Tibial artery (tissue), 4 donors: ENCODE data around the gene CLCN1.

Experiments
- DNase-seq, 2 donors: peaks; one replicate each; pipeline ENCODE4 v3.0.0-alpha.2; 2019
- H3K27ac ChIP-seq, 2 donors: fragments of 200-600 bp; sonication (generic) in 1 of 2; 1 replicate in 1 of 2; 2 replicates in 1 of 2; pipeline ENCODE4 v1.5.1; 2018 to 2019; ENCODE audit warnings: mild to moderate bottlenecking in 1 of 2
- H3K27me3 ChIP-seq, 2 donors: fragments of 200-600 bp; sonication (generic) in 1 of 2; one replicate each; pipeline versions ENCODE4 v1.5.1 to v1.6.0; 2016 to 2019
- H3K36me3 ChIP-seq, 3 donors: fragments of 200-600 bp; sonication (generic) in 2 of 3; one replicate each; pipeline ENCODE4 v1.5.1; 2016 to 2019; ENCODE audit warnings: mild to moderate bottlenecking in 2 of 3
- H3K4me1 ChIP-seq, 4 donors: fragments of 200-600 bp; sonication (generic) in 2 of 4; 1 replicate in 3 of 4; 2 replicates in 1 of 4; pipeline ENCODE4 v1.5.1; 2016 to 2019
- H3K4me3 ChIP-seq, 2 donors: fragments of 200-600 bp; sonication (generic) in 1 of 2; 1 replicate in 1 of 2; 2 replicates in 1 of 2; pipeline ENCODE4 v1.5.1; 2018 to 2019; ENCODE audit warnings: mild to moderate bottlenecking in 2 of 2
- H3K9me3 ChIP-seq, 3 donors: fragments of 200-600 bp; sonication (generic) in 1 of 3; one replicate each; pipeline ENCODE4 v1.5.1; 2016 to 2019
- CTCF ChIP-seq, 2 experiments: fragments of 200-600 bp in 1 of 2; fragments of 450-650 bp in 1 of 2; IDR thresholded peaks; one replicate each; pipeline ENCODE4 v1.5.1; 2017 to 2019; ENCODE audit warnings: antibody characterized with exemption in 2 of 2, mild to moderate bottlenecking in 1 of 2, moderate library complexity in 1 of 2
- intact Hi-C: fragments of 100-400 bp; cut with DNase I; formaldehyde crosslinking; loops from one replicate; pipeline ENCODE4 v1.15.0; 2023; ENCODE audit warnings: low total_unique reads

Gene CLCN1

GRCh38 chr7:143380260-143380645, 64.3 kb downstream of the CLCN1 start:
- no peaks in the 10 kb centered on the region for H3K27me3 ChIP-seq
- H3K9me3 ChIP-seq = no peaks in the 10 kb centered on the region
- intact Hi-C loops = loop anchor here (5.0 kb wide), 1 partner anchor 37 kb away; no protein-coding TSS in a partner anchor
- TF ChIP-seq CTCF (IDR thresholded peaks at IDR 0.05) = peak; percentile 83 to 87
- peak overlapping the region; percentile 69 to 98 for H3K4me3 ChIP-seq
- peak; percentile 86 to 94 for DNase-seq
- H3K27ac ChIP-seq = peak overlapping the region; percentile 96 to 100
- H3K4me1 ChIP-seq = peaks cover 0 to 51% (median 42%) of the 10 kb centered on the region in 4 donors
- peaks cover 0 to 12% (median 0%) of the 10 kb centered on the region in 3 donors for H3K36me3 ChIP-seq

- DNase-seq = peak; percentile 97 to 98
- peaks cover 0 to 12% (median 0%) of the 10 kb centered on the region in 3 donors for H3K36me3 ChIP-seq
- intact Hi-C loops = loop anchor here (5.0 kb wide), 1 partner anchor 36 kb away; no protein-coding TSS in a partner anchor
- peaks cover 0 to 56% (median 48%) of the 10 kb centered on the region in 4 donors for H3K4me1 ChIP-seq
- peak within 1 kb of the TSS; percentile 69 to 98 for H3K4me3 ChIP-seq
- no peaks in the 10 kb centered on the region for H3K9me3 ChIP-seq
- peak within 1 kb of the TSS; percentile 96 to 100 for H3K27ac ChIP-seq
- TF ChIP-seq CTCF (IDR thresholded peaks at IDR 0.05) = no peak
- no peaks in the 10 kb centered on the region for H3K27me3 ChIP-seq
These were observed 64.9 kb downstream of the CLCN1 start, which contains the start of gene ZYX for GRCh38 chr7:143380646-143381426. Gene ZYX, plus strand, starts transcription at chr7:143381345. Its CDS starts 227 bp downstream, at chr7:143381572.

- H3K9me3 ChIP-seq = no peaks in the 10 kb centered on the region
- intact Hi-C loops = loop anchor here (5.0 kb wide), 1 partner anchor 36 kb away; no protein-coding TSS in a partner anchor
- TF ChIP-seq CTCF (IDR thresholded peaks at IDR 0.05) = no peak
- H3K27ac ChIP-seq = peak overlapping the region; percentile 96 to 100
- H3K4me3 ChIP-seq = peak overlapping the region; percentile 69 to 98
- no peaks in the 10 kb centered on the region for H3K27me3 ChIP-seq
- peaks cover 0 to 64% (median 55%) of the 10 kb centered on the region in 4 donors for H3K4me1 ChIP-seq
- peaks cover 0 to 12% (median 0%) of the 10 kb centered on the region in 3 donors for H3K36me3 ChIP-seq
- DNase-seq = peak; percentile 76 to 89
These were observed 65.7 kb downstream of the CLCN1 start for GRCh38 chr7:143381427-143382125.

- Histone ChIP-seq H3K27me3 (no peaks in the 10 kb centered on the region), H3K4me1 (peaks cover 0 to 71% (median 62%) of the 10 kb centered on the region in 4 donors), H3K9me3 (no peaks in the 10 kb centered on the region), H3K27ac (peak overlapping the region; percentile 96 to 100), H3K4me3 (peak overlapping the region; percentile 69 to 98), H3K36me3 (peaks cover 0 to 15% (median 2%) of the 10 kb centered on the region in 3 donors)
- intact Hi-C loops = loop anchor here (5.0 kb wide), 1 partner anchor 35 kb away; no protein-coding TSS in a partner anchor
- no peak for TF ChIP-seq CTCF (IDR thresholded peaks at IDR 0.05)
- peak in 1 of 2 donors; percentile 67 for DNase-seq
These were observed 66.3 kb downstream of the CLCN1 start for GRCh38 chr7:143382126-143382790.
